GM06990 (cell line): ENCODE data around the gene SF3A2.

Experiments used
- DNase-seq: peaks from one replicate; pipeline ENCODE4 v3.0.0-alpha.2; 2011; ENCODE audit not compliant: insufficient read length; ENCODE audit errors: extremely low read depth
- H3K27me3 ChIP-seq: replicated peaks from 2 replicates; pipeline ENCODE4 v1.6.0; 2011; ENCODE audit warnings: low read length; ENCODE audit not compliant: control insufficient read depth, insufficient read depth
- H3K36me3 ChIP-seq: 2 replicates; pipeline ENCODE4 v1.5.1; 2011; ENCODE audit warnings: low read length; ENCODE audit not compliant: control insufficient read depth, insufficient read depth
- H3K4me3 ChIP-seq: replicated peaks from 2 replicates; pipeline ENCODE4 v1.5.1; 2011; ENCODE audit warnings: low read depth, mild to moderate bottlenecking, control low read depth, low read length
- TF ChIP-seq, protein P1 (sequence below): IDR thresholded peaks from 2 replicates; pipeline ENCODE4 v1.5.1; 2011; ENCODE audit warnings: low read length, control low read depth, mild to moderate bottlenecking, inconsistent platforms; ENCODE audit not compliant: insufficient read depth, poor library complexity, severe bottlenecking

The SF3A2 gene

DNA sequence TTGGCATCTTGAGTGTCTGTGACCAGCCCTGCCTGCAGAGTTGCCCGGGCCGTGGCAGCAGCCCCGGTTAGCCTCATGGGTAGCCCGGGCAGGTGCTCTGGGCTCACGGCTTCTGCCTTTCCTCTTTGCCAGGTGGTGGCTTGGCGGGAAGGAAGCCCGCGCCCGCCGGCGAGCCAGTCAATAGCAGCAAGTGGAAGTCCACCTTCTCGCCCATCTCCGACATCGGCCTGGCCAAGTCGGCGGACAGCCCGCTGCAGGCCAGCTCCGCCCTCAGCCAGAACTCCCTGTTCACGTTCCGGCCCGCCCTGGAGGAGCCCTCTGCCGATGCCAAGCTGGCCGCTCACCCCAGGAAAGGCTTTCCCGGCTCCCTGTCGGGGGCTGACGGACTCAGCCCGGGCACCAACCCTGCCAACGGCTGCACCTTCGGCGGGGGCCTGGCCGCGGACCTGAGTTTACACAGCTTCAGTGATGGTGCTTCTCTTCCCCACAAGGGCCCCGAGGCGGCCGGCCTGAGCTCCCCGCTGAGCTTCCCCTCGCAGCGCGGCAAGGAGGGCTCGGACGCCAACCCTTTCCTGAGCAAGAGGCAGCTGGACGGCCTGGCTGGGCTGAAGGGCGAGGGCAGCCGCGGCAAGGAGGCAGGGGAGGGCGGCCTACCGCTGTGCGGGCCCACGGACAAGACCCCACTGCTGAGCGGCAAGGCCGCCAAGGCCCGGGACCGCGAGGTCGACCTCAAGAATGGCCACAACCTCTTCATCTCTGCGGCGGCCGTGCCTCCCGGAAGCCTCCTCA, 10.4 kb upstream of the SF3A2 start:
- no peak overlapping the region for H3K4me3 ChIP-seq
- no peaks in the 10 kb centered on the region for H3K27me3 ChIP-seq
- TF ChIP-seq, protein P1, sequence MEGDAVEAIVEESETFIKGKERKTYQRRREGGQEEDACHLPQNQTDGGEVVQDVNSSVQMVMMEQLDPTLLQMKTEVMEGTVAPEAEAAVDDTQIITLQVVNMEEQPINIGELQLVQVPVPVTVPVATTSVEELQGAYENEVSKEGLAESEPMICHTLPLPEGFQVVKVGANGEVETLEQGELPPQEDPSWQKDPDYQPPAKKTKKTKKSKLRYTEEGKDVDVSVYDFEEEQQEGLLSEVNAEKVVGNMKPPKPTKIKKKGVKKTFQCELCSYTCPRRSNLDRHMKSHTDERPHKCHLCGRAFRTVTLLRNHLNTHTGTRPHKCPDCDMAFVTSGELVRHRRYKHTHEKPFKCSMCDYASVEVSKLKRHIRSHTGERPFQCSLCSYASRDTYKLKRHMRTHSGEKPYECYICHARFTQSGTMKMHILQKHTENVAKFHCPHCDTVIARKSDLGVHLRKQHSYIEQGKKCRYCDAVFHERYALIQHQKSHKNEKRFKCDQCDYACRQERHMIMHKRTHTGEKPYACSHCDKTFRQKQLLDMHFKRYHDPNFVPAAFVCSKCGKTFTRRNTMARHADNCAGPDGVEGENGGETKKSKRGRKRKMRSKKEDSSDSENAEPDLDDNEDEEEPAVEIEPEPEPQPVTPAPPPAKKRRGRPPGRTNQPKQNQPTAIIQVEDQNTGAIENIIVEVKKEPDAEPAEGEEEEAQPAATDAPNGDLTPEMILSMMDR = no peak
- H3K36me3 ChIP-seq = peaks cover 40% of the 10 kb centered on the region
- no peak for DNase-seq

DNA sequence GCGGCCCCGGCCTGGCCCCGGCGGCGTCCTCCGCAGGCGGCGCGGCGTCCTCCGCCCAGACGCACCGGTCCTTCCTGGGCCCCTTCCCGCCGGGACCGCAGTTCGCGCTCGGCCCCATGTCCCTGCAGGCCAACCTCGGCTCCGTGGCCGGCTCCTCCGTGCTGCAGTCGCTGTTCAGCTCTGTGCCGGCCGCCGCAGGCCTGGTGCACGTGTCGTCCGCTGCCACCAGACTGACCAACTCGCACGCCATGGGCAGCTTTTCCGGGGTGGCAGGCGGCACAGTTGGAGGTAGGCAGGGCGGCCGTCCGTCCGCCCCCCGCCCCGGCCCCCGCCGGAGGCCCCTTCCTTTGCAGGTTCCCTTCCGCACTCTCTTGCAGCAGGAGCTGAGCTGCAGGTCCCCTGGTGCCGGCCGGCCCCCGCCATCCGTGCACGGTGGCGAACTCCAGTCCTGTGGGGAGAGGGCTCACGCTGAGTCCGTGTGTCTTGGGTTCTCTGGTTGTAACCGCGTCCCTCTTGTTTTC, 9.7 kb upstream of the SF3A2 start:
- Histone ChIP-seq H3K27me3 (no peaks in the 10 kb centered on the region), H3K4me3 (no peak overlapping the region), H3K36me3 (peaks cover 36% of the 10 kb centered on the region)
- TF ChIP-seq, protein P1 = no peak
- DNase-seq = no peak

- peak; percentile 86 for DNase-seq
- Histone ChIP-seq H3K36me3 (peaks cover 35% of the 10 kb centered on the region), H3K27me3 (no peaks in the 10 kb centered on the region), H3K4me3 (no peak overlapping the region)
- TF ChIP-seq, protein P1 = no peak
Measured at GRCh38 chr19:2227415-2228156, 9.0 kb upstream of the SF3A2 start.

GRCh38 chr19:2228157-2229030, 8.2 kb upstream of the SF3A2 start:
- TF ChIP-seq, protein P1 = no peak
- Histone ChIP-seq H3K27me3 (no peaks in the 10 kb centered on the region), H3K36me3 (peaks cover 41% of the 10 kb centered on the region), H3K4me3 (no peak overlapping the region)
- DNase-seq = no peak
